OCI-LY1 (cell line): ENCODE results near the gene CUL2.
"Not testable (repeated sequence)": the region's sequence is repeated elsewhere in the genome, so short reads cannot be mapped to it uniquely, and the experiment has no call there.

Experiments
- CTCF ChIP-seq: fragments of 200-600 bp; sonication (generic), shearing (Covaris generic); IDR thresholded peaks from 2 replicates; pipeline ENCODE4 v1.5.1; 2017; ENCODE audit warnings: mild to moderate bottlenecking, antibody characterized with exemption, low read length, moderate library complexity, mixed read lengths
- EZH2 ChIP-seq: fragments of 200-600 bp; sonication (generic), shearing (Covaris generic); IDR thresholded peaks from 2 replicates; pipeline ENCODE4 v1.8.0; 2017; ENCODE audit warnings: borderline replicate concordance, mixed run types, mild to moderate bottlenecking, antibody characterized with exemption, low read length, moderate library complexity, mixed read lengths

DNA sequence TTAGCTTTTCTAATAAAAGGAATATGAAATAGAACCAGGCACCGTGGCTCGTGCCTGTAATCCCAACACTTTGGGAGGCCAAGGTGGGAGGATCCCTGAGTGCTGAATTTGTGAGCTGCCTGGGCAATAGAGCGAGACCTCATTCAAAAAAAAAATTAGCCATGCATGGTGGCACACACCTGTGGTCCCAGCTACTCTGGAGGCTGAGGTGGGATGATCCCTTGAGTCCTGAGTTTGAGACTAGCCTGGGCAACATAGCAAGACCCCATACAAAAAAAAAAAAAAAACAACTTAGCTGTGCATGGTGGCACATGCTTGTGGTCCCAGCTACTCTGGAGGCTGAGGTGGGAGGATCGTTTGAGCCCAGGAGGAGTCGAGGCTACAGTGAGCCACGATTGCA is 44.9 kb downstream of the CUL2 start:
- not testable (repeated sequence) for TF ChIP-seq CTCF, EZH2
